ENCODE measurements around the gene DDX27.

The DDX27 gene

GRCh38 chr20:49284818-49285217, 65.6 kb downstream of the DDX27 start:
- H3K4me3 ChIP-seq, result no peak overlapping the region
- DNase-seq, result no peak
- intact Hi-C loops (cut with DNase I; ENCODE audit: low total_unique reads), result no loop called here
- H3K9me3 ChIP-seq, result peaks cover 0 to 33% (median 29%) of the 10 kb centered on the region in 3 donors
- H3K4me1 ChIP-seq, result peaks cover 0 to 63% (median 22%) of the 10 kb centered on the region in 4 donors
- no peaks in the 10 kb centered on the region for H3K27me3 ChIP-seq
- H3K27ac ChIP-seq, result no peak overlapping the region
- TF ChIP-seq CTCF (IDR thresholded peaks at IDR 0.05), result no peak
- H3K36me3 ChIP-seq, result peaks cover 95 to 98% (median 96%) of the 10 kb centered on the region in 3 donors

GRCh38 chr20:49285233-49285668, 66.0 kb downstream of the DDX27 start:
- H3K27ac ChIP-seq, result no peak overlapping the region
- DNase-seq, result no peak
- peaks cover 0 to 59% (median 17%) of the 10 kb centered on the region in 4 donors for H3K4me1 ChIP-seq
- H3K9me3 ChIP-seq, result peaks cover 0 to 33% (median 29%) of the 10 kb centered on the region in 3 donors
- TF ChIP-seq CTCF (IDR thresholded peaks at IDR 0.05), result no peak
- H3K4me3 ChIP-seq, result no peak overlapping the region
- H3K36me3 ChIP-seq, result peaks cover 95 to 98% (median 96%) of the 10 kb centered on the region in 3 donors
- intact Hi-C loops (cut with DNase I; ENCODE audit: low total_unique reads), result no loop called here
- no peaks in the 10 kb centered on the region for H3K27me3 ChIP-seq

- intact Hi-C loops (cut with DNase I; ENCODE audit: low total_unique reads), result no loop called here
- Histone ChIP-seq H3K27me3 (no peaks in the 10 kb centered on the region), H3K4me1 (peaks cover 0 to 52% (median 12%) of the 10 kb centered on the region in 4 donors), H3K36me3 (peaks cover 95 to 98% (median 96%) of the 10 kb centered on the region in 3 donors), H3K9me3 (peaks cover 0 to 29% (median 28%) of the 10 kb centered on the region in 3 donors), H3K4me3 (no peak overlapping the region), H3K27ac (no peak overlapping the region)
- no peak for DNase-seq
- TF ChIP-seq CTCF (IDR thresholded peaks at IDR 0.05), result no peak
Observed at GRCh38 chr20:49285813-49286494, 66.7 kb downstream of the DDX27 start.

- TF ChIP-seq CTCF (IDR thresholded peaks at IDR 0.05), result no peak
- Histone ChIP-seq H3K4me1 (peaks cover 0 to 42% (median 11%) of the 10 kb centered on the region in 4 donors), H3K27me3 (no peaks in the 10 kb centered on the region), H3K36me3 (peaks cover 94 to 98% (median 96%) of the 10 kb centered on the region in 3 donors), H3K4me3 (no peak overlapping the region), H3K9me3 (peaks cover 0 to 29% (median 28%) of the 10 kb centered on the region in 3 donors), H3K27ac (no peak overlapping the region)
- no peak for DNase-seq
- intact Hi-C loops (cut with DNase I; ENCODE audit: low total_unique reads), result no loop called here
Observed at GRCh38 chr20:49286689-49287551, 67.7 kb downstream of the DDX27 start.

GRCh38 chr20:49287555-49288249, 68.5 kb downstream of the DDX27 start:
- intact Hi-C loops (cut with DNase I; ENCODE audit: low total_unique reads), result no loop called here
- no peaks in the 10 kb centered on the region for H3K27me3 ChIP-seq

More at GRCh38 chr20:49287555-49288249, 68.5 kb downstream of the DDX27 start:
- Histone ChIP-seq H3K27ac (no peak overlapping the region), H3K4me3 (no peak overlapping the region), H3K36me3 (peaks cover 86 to 98% (median 96%) of the 10 kb centered on the region in 3 donors), H3K9me3 (peaks cover 0 to 29% (median 28%) of the 10 kb centered on the region in 3 donors), H3K4me1 (peaks cover 0 to 34% (median 9%) of the 10 kb centered on the region in 4 donors)
- no peak for DNase-seq
- TF ChIP-seq CTCF (IDR thresholded peaks at IDR 0.05), result no peak
